Activated T-cell treated with anti-CD3 and anti-CD28 coated beads, Interleukin-2, amount 50 U/mL, for 72 hours (primary cell): ENCODE data around the gene PLCD3. TPM values are rescaled to one million over a fixed set of nuclear protein-coding genes. Genes with fewer than 3 reads are reported as not detected.
A peak's percentile ranks its signal among the peaks of the same experiment; 100 is the strongest.

Experiments
- ATAC-seq, 2 donors: fragments of 150-1000 bp; cut with Tn5 transposase; replicated peaks in 1 of 2; 2 replicates each; pipeline ENCODE4 v1.10.0; 2021; ENCODE audit warnings: moderate library complexity in 2 of 2, mild to moderate bottlenecking in 1 of 2
- DNase-seq, 2 donors: peaks; one replicate each; pipeline ENCODE4 v3.0.0; 2021 to 2022; ENCODE audit warnings: mixed read lengths in 1 of 2
- H3K27ac Mint-ChIP-seq: one replicate; pipeline ENCODE4 v1.8.0; 2022; ENCODE audit warnings: mild to moderate bottlenecking, moderate library complexity, mixed read lengths
- H3K27me3 Mint-ChIP-seq: one replicate; pipeline ENCODE4 v1.8.0; 2022; ENCODE audit warnings: low read depth, mixed read lengths
- H3K36me3 Mint-ChIP-seq, 2 donors: one replicate each; pipeline ENCODE4 v1.8.0; 2022; ENCODE audit warnings: mixed read lengths in 2 of 2, mild to moderate bottlenecking in 1 of 2; ENCODE audit not compliant: insufficient read depth in 2 of 2
- H3K4me1 Mint-ChIP-seq: one replicate; pipeline ENCODE4 v1.8.0; 2022; ENCODE audit warnings: low read depth, mixed read lengths
- H3K4me3 Mint-ChIP-seq, 2 donors: one replicate each; pipeline ENCODE4 v1.8.0; 2022; ENCODE audit warnings: mild to moderate bottlenecking in 2 of 2, mixed read lengths in 2 of 2, moderate library complexity in 2 of 2
- H3K9me3 Mint-ChIP-seq, 2 donors: one replicate each; pipeline ENCODE4 v1.8.0; 2022; ENCODE audit warnings: mixed read lengths in 2 of 2
- total RNA-seq, 2 donors: library from RNA; stranded (reverse); gene quantifications; one replicate each; pipeline ENCODE4 v1.2.3, GENCODE V29; 2022

PLCD3 gene
- total RNA-seq, 2 donors from 2014 or later, result 3.1 to 4.5 TPM

GRCh38 chr17:45135192-45135977 lies 3.1 kb upstream of the PLCD3 start, which contains the start of gene ACBD4:
Gene ACBD4, plus strand, starts transcription at chr17:45135687. Its CDS starts 458 bp downstream, at chr17:45136145.
- H3K9me3 Mint-ChIP-seq, result no peaks in the 10 kb centered on the region
- DNase-seq (peak; percentile 96 to 98), ATAC-seq (peak; percentile 85 to 86)
- peaks cover 21% of the 10 kb centered on the region for H3K4me1 Mint-ChIP-seq
- H3K4me3 Mint-ChIP-seq, result peak within 1 kb of the TSS; percentile 88 to 92
- H3K27me3 Mint-ChIP-seq, result peaks cover 8% of the 10 kb centered on the region
- H3K27ac Mint-ChIP-seq, result peak within 1 kb of the TSS; percentile 69
- H3K36me3 Mint-ChIP-seq, result no peaks in the 10 kb centered on the region

- Mint-ChIP-seq H3K36me3 (no peaks in the 10 kb centered on the region), H3K27ac (peak overlapping the region; percentile 28), H3K4me1 (peaks cover 21% of the 10 kb centered on the region), H3K27me3 (peaks cover 8% of the 10 kb centered on the region), H3K9me3 (no peaks in the 10 kb centered on the region), H3K4me3 (peak overlapping the region; percentile 85 to 95)
- DNase-seq, result peak; percentile 77 to 80
- ATAC-seq, result peak; percentile 43 to 50
Measured at GRCh38 chr17:45132572-45133463, 503 bp upstream of the PLCD3 start.

GRCh38 chr17:45131616-45132319 lies 547 bp downstream of the PLCD3 start:
- Mint-ChIP-seq H3K27me3 (peaks cover 8% of the 10 kb centered on the region), H3K4me3 (peak overlapping the region; percentile 74 to 85), H3K9me3 (no peaks in the 10 kb centered on the region), H3K4me1 (peaks cover 21% of the 10 kb centered on the region), H3K36me3 (no peaks in the 10 kb centered on the region), H3K27ac (no peak overlapping the region)
- ATAC-seq (peak; percentile 7 to 8), DNase-seq (peak; percentile 68 to 74)

- H3K9me3 Mint-ChIP-seq, result no peaks in the 10 kb centered on the region
- peaks cover 8% of the 10 kb centered on the region for H3K27me3 Mint-ChIP-seq
- H3K27ac Mint-ChIP-seq, result no peak overlapping the region
- peak overlapping the region; percentile 74 to 85 for H3K4me3 Mint-ChIP-seq
- ATAC-seq, result no peak
- H3K4me1 Mint-ChIP-seq, result peaks cover 13% of the 10 kb centered on the region
- DNase-seq, result no peak
- no peaks in the 10 kb centered on the region for H3K36me3 Mint-ChIP-seq
Measured at GRCh38 chr17:45130681-45131615, 1.4 kb downstream of the PLCD3 start.

GRCh38 chr17:45129940-45130680 lies 2.2 kb downstream of the PLCD3 start:
- Mint-ChIP-seq H3K4me1 (peaks cover 7% of the 10 kb centered on the region), H3K27ac (no peak overlapping the region), H3K36me3 (no peaks in the 10 kb centered on the region), H3K4me3 (no peak overlapping the region), H3K9me3 (no peaks in the 10 kb centered on the region), H3K27me3 (peaks cover 8% of the 10 kb centered on the region)
- ATAC-seq (no peak), DNase-seq (no peak)

- H3K36me3 Mint-ChIP-seq, result no peaks in the 10 kb centered on the region
- no peak for ATAC-seq
Measured at GRCh38 chr17:45129426-45129939, 2.8 kb downstream of the PLCD3 start.

GRCh38 chr17:45128989-45129388 lies 3.3 kb downstream of the PLCD3 start:
- no peak overlapping the region for H3K27ac Mint-ChIP-seq
- H3K36me3 Mint-ChIP-seq, result no peaks in the 10 kb centered on the region
- peaks cover 8% of the 10 kb centered on the region for H3K27me3 Mint-ChIP-seq
- no peak for ATAC-seq
- no peak for DNase-seq
- no peak overlapping the region for H3K4me3 Mint-ChIP-seq
- peaks cover 6% of the 10 kb centered on the region for H3K4me1 Mint-ChIP-seq
- H3K9me3 Mint-ChIP-seq, result no peaks in the 10 kb centered on the region

More at GRCh38 chr17:45129426-45129939, 2.8 kb downstream of the PLCD3 start:
- no peak overlapping the region for H3K27ac Mint-ChIP-seq
- no peak overlapping the region for H3K4me3 Mint-ChIP-seq
- peaks cover 8% of the 10 kb centered on the region for H3K27me3 Mint-ChIP-seq
- peaks cover 6% of the 10 kb centered on the region for H3K4me1 Mint-ChIP-seq
- no peaks in the 10 kb centered on the region for H3K9me3 Mint-ChIP-seq
- DNase-seq, result no peak

GRCh38 chr17:45128331-45128730 lies 4.0 kb downstream of the PLCD3 start:
- DNase-seq, result no peak
- peaks cover 8% of the 10 kb centered on the region for H3K27me3 Mint-ChIP-seq
- H3K27ac Mint-ChIP-seq, result no peak overlapping the region
- no peaks in the 10 kb centered on the region for H3K4me1 Mint-ChIP-seq
- H3K9me3 Mint-ChIP-seq, result no peaks in the 10 kb centered on the region
- no peaks in the 10 kb centered on the region for H3K36me3 Mint-ChIP-seq
- no peak for ATAC-seq
- no peak overlapping the region for H3K4me3 Mint-ChIP-seq

- ATAC-seq, result no peak
- H3K36me3 Mint-ChIP-seq, result no peaks in the 10 kb centered on the region
- no peaks in the 10 kb centered on the region for H3K4me1 Mint-ChIP-seq
- H3K27ac Mint-ChIP-seq, result no peak overlapping the region
- peaks cover 8% of the 10 kb centered on the region for H3K27me3 Mint-ChIP-seq
- no peak overlapping the region for H3K4me3 Mint-ChIP-seq
- no peaks in the 10 kb centered on the region for H3K9me3 Mint-ChIP-seq
- DNase-seq, result no peak
Measured at GRCh38 chr17:45127548-45128300, 4.6 kb downstream of the PLCD3 start.

GRCh38 chr17:45127207-45127547 lies 5.1 kb downstream of the PLCD3 start:
- H3K4me1 Mint-ChIP-seq, result no peaks in the 10 kb centered on the region
- no peaks in the 10 kb centered on the region for H3K36me3 Mint-ChIP-seq
- ATAC-seq (no peak), DNase-seq (no peak)
- no peak overlapping the region for H3K27ac Mint-ChIP-seq
- no peaks in the 10 kb centered on the region for H3K9me3 Mint-ChIP-seq
- peaks cover 8% of the 10 kb centered on the region for H3K27me3 Mint-ChIP-seq
- H3K4me3 Mint-ChIP-seq, result no peak overlapping the region

GRCh38 chr17:45125509-45125908 lies 6.8 kb downstream of the PLCD3 start:
- Mint-ChIP-seq H3K27ac (no peak overlapping the region), H3K9me3 (no peaks in the 10 kb centered on the region), H3K27me3 (no peaks in the 10 kb centered on the region), H3K36me3 (no peaks in the 10 kb centered on the region), H3K4me1 (no peaks in the 10 kb centered on the region), H3K4me3 (no peak overlapping the region)
- DNase-seq, result no peak
- ATAC-seq, result no peak
